Keratinocyte (primary cell): Measurements from ENCODE around the gene SPTBN4.
A peak's percentile ranks its signal among the peaks of the same experiment; 100 is the strongest.

Experiments
- CTCF ChIP-seq, 3 experiments: IDR thresholded peaks in 1 of 3; conservative IDR thresholded peaks in 1 of 3; optimal IDR thresholded peaks in 1 of 3; 2 replicates in 2 of 3; 3 replicates in 1 of 3; pipeline versions ENCODE3 to v1.5.1; 2011; ENCODE audit warnings: low read length in 3 of 3, mild to moderate bottlenecking in 3 of 3, moderate library complexity in 2 of 3, control low read depth in 1 of 3, inconsistent platforms in 1 of 3; ENCODE audit not compliant: insufficient read depth in 2 of 3; ENCODE audit errors: extremely low read depth in 1 of 3
- EZH2 ChIP-seq: IDR thresholded peaks from one replicate; pipeline ENCODE4 v1.6.1; 2012; ENCODE audit warnings: inconsistent platforms, mild to moderate bottlenecking, low read length, moderate library complexity

- TF ChIP-seq CTCF (optimal IDR thresholded peaks at IDR 0.05 in 1 of 3, IDR thresholded peaks at IDR 0.05 in 1 of 3, conservative IDR thresholded peaks at IDR 0.05 in 1 of 3; ENCODE audit: extremely low read depth in 1 of 3, insufficient read depth in 2 of 3, low read length in 3 of 3) (no peak), EZH2 (peak; percentile 11)
These were observed 130.0 kb downstream of the SPTBN4 start for GRCh38 chr19:40596608-40597328.
